Fibroblast of mammary gland (primary cell): ENCODE results near the gene CTSZ.

Experiments used
- DNase-seq: peaks from one replicate; pipeline ENCODE4 v3.0.0-alpha.2; 2010; ENCODE audit warnings: low read depth
- H3K4me3 ChIP-seq: 2 replicates; pipeline ENCODE4 v1.5.1; 2011; ENCODE audit warnings: low read depth, mild to moderate bottlenecking, low read length, moderate library complexity; ENCODE audit not compliant: control insufficient read depth
- CTCF ChIP-seq: conservative IDR thresholded peaks from 2 replicates; pipeline ENCODE4 v1.5.1; 2011; ENCODE audit warnings: low read depth, low read length, inconsistent platforms; ENCODE audit not compliant: control insufficient read depth, insufficient read depth

The CTSZ gene

GRCh38 chr20:59025511-59025910 lies 18.5 kb upstream of the CTSZ start:
- no peak for DNase-seq
- no peak for TF ChIP-seq CTCF
- H3K4me3 ChIP-seq = no peak overlapping the region

- H3K4me3 ChIP-seq = no peak overlapping the region
- no peak for DNase-seq
- no peak for TF ChIP-seq CTCF
Observed at GRCh38 chr20:59025086-59025485, 18.0 kb upstream of the CTSZ start.

DNA sequence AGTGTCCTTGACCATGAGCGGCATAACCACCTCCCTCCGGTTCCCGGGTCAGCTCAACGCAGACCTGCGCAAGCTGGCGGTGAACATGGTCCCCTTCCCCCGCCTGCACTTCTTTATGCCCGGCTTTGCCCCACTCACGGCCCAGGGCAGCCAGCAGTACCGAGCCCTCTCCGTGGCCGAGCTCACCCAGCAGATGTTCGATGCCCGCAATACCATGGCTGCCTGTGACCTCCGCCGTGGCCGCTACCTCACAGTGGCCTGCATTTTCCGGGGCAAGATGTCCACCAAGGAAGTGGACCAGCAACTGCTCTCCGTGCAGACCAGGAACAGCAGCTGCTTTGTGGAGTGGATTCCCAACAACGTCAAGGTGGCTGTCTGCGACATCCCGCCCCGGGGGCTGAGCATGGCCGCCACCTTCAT lies 17.1 kb upstream of the CTSZ start:
- H3K4me3 ChIP-seq = no peak overlapping the region
- DNase-seq = no peak
- TF ChIP-seq CTCF = no peak

GRCh38 chr20:59023616-59024015 lies 16.6 kb upstream of the CTSZ start:
- DNase-seq = no peak
- no peak overlapping the region for H3K4me3 ChIP-seq
- no peak for TF ChIP-seq CTCF

GRCh38 chr20:59022754-59023153 lies 15.7 kb upstream of the CTSZ start:
- DNase-seq = no peak
- H3K4me3 ChIP-seq = no peak overlapping the region
- TF ChIP-seq CTCF = no peak

- no peak for TF ChIP-seq CTCF
- peak; percentile 35 for DNase-seq
- H3K4me3 ChIP-seq = no peak overlapping the region
Observed at GRCh38 chr20:59020938-59021551, 14.0 kb upstream of the CTSZ start.

DNA sequence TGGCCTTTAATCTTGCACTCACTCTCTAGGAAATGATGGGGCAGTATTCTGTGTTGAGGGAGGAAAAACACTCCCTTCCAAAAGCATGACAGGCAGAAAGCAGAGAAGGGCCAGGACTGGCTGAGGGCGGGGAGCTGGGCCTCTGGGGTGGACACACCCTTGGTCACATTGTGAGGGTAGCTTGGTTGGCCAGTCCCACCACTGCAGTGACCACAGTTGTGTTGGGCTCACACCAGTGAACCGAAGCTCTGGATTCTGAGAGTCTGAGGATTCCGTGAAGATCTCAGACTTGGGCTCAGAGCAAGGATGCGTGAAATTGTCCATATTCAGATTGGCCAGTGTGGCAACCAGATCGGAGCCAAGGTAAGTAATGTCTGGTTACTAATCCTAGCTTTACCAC lies 12.2 kb upstream of the CTSZ start, which contains the start of gene TUBB1:
Gene TUBB1, plus strand, starts transcription at position 213 of the 400 bp plus-strand sequence. Its CDS starts 94 bp downstream, at position 307.
- DNase-seq = no peak

More for the DNA sequence above, 12.2 kb upstream of the CTSZ start, which contains the start of gene TUBB1:
- TF ChIP-seq CTCF = no peak
- no peak within 1 kb of the TSS for H3K4me3 ChIP-seq
